T-helper 17 cell (primary cell): Measurements from ENCODE around the gene ISX. TPM values are rescaled to one million over a fixed set of nuclear protein-coding genes. Genes with fewer than 3 reads are reported as not detected.

Experiments
- ATAC-seq: fragments of 150-1000 bp; cut with Tn5 transposase; 2 replicates; pipeline ENCODE4 v1.10.0; 2021; ENCODE audit warnings: mild to moderate bottlenecking, moderate library complexity
- DNase-seq, 3 donors: peaks; one replicate each; pipeline versions ENCODE4 v3.0.0 to v3.0.0-alpha.2; 2020 to 2021
- H3K9me3 ChIP-seq: one replicate; pipeline ENCODE4 v1.7.0; 2013; ENCODE audit warnings: low read length, mild to moderate bottlenecking; ENCODE audit not compliant: control insufficient read depth, poor library complexity, severe bottlenecking
- H3K27ac Mint-ChIP-seq: one replicate; pipeline ENCODE4 v1.8.0; 2022; ENCODE audit warnings: mild to moderate bottlenecking, moderate library complexity, mixed read lengths
- H3K27me3 Mint-ChIP-seq: one replicate; pipeline ENCODE4 v1.8.0; 2022; ENCODE audit warnings: mixed read lengths
- H3K36me3 Mint-ChIP-seq: one replicate; pipeline ENCODE4 v1.8.0; 2022; ENCODE audit warnings: low read depth, mixed read lengths
- H3K4me1 Mint-ChIP-seq: one replicate; pipeline ENCODE4 v1.8.0; 2022; ENCODE audit warnings: mild to moderate bottlenecking, mixed read lengths
- H3K4me3 Mint-ChIP-seq: one replicate; pipeline ENCODE4 v1.8.0; 2022; ENCODE audit warnings: mild to moderate bottlenecking, moderate library complexity, mixed read lengths
- total RNA-seq, 4 donors: library from RNA in 2 of 4; stranded (reverse) in 2 of 4; gene quantifications; one replicate each; pipeline ENCODE4 v1.2.3 and lab custom pipeline; 2022 to 2026

Gene ISX
- total RNA-seq, 2 donors from 2014 or later, result not detected

DNA sequence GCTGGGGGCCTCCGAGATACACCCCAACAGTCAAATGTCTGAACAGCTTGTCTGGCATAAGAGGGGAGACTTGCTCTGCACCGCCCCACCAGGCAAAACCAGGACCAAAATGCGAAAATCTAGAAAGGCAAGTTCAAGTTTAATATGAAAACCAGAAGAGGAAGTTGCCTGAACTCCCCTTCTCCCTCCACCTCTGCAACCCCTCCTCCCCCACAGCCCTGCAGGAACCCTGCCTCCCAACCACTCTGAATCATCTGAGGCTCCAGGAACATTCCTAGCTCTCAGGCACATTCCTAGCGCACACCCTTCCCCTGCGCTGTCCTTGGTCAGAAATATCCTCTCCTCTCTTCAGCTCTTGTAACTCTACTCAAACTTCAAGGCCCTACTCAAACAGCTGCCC is 36.7 kb downstream of the ISX start:
- H3K36me3 Mint-ChIP-seq, result no peaks in the 10 kb centered on the region
- no peak overlapping the region for H3K27ac Mint-ChIP-seq
- no peaks in the 10 kb centered on the region for H3K4me1 Mint-ChIP-seq
- no peak for DNase-seq
- peaks cover 38% of the 10 kb centered on the region for H3K27me3 Mint-ChIP-seq
- H3K4me3 Mint-ChIP-seq, result no peak overlapping the region
- no peaks in the 10 kb centered on the region for H3K9me3 ChIP-seq
- ATAC-seq, result no peak

DNA sequence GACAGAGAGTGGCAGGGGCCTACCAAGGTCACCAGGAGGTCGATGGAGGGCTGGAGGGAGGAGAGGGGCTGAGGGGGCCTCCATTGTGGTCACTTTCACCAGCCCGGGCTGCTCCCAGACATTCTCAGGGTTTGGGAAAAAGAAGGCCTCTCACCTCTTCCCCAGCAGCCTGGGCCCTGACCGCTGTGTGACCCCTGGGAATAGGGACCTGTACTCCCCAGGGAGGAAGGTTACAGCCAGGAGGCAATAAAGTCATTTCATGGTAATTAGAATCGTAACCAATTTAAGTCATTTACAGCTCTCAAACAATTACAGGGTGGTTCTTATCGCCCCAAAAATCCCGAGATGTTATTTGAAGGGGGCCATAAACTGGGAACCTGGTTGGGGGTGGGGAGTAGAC is 37.8 kb downstream of the ISX start:
- Mint-ChIP-seq H3K36me3 (no peaks in the 10 kb centered on the region), H3K4me1 (no peaks in the 10 kb centered on the region), H3K27ac (no peak overlapping the region), H3K27me3 (peaks cover 35% of the 10 kb centered on the region), H3K4me3 (no peak overlapping the region)
- ATAC-seq, result no peak
- no peaks in the 10 kb centered on the region for H3K9me3 ChIP-seq
- no peak for DNase-seq

DNA sequence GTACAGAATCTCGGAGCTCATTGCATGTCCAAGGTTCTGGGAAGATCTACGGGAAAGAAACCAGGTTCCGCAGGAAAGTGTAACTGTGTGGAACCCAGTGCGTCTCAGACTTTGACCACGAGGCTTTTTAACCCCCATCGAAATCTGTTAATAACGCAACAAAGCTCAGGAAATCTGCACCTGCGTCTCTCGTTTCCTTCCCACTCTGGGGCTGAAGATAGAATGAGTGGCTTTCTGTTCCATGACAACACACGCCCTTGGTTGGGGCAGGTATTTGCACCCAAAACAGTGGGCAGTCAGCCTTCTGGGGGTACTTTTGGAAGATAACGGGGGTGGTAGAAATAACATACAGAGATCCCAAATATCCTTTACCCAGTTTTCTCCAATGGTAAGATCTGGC is 38.5 kb downstream of the ISX start:
- H3K36me3 Mint-ChIP-seq, result no peaks in the 10 kb centered on the region
- no peaks in the 10 kb centered on the region for H3K4me1 Mint-ChIP-seq
- no peak overlapping the region for H3K27ac Mint-ChIP-seq
- H3K27me3 Mint-ChIP-seq, result peaks cover 35% of the 10 kb centered on the region
- no peak for ATAC-seq
- DNase-seq, result no peak
- no peak overlapping the region for H3K4me3 Mint-ChIP-seq
- H3K9me3 ChIP-seq, result no peaks in the 10 kb centered on the region

- DNase-seq (no peak), ATAC-seq (no peak)
- Mint-ChIP-seq H3K27ac (no peak overlapping the region), H3K4me1 (no peaks in the 10 kb centered on the region), H3K4me3 (no peak overlapping the region), H3K27me3 (peaks cover 34% of the 10 kb centered on the region), H3K36me3 (no peaks in the 10 kb centered on the region)
- H3K9me3 ChIP-seq, result no peaks in the 10 kb centered on the region
Observed at GRCh38 chr22:35109616-35110015, 43.7 kb downstream of the ISX start.

DNA sequence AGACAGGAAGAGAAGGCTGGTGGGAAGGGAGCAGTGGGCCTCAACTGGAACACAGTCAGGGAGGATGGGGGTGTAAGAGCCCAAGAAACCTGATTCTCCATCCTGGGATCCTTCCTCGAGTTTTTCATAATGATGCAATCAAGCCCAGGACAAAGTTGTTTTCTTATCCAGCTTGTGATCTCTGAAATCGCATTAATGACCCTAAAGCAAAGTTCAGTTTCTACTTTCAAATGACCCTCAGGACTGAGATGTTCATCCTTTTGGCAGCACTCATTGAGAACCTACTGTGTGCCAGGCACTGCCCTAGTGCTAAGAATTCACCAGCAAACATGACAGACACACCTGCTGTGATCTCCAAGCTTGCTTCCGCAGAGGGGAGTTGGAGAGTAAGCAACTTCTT is 45.3 kb downstream of the ISX start:
- no peaks in the 10 kb centered on the region for H3K9me3 ChIP-seq
- Mint-ChIP-seq H3K36me3 (no peaks in the 10 kb centered on the region), H3K27ac (no peak overlapping the region), H3K4me3 (no peak overlapping the region), H3K27me3 (peaks cover 37% of the 10 kb centered on the region), H3K4me1 (no peaks in the 10 kb centered on the region)
- DNase-seq (no peak), ATAC-seq (no peak)

DNA sequence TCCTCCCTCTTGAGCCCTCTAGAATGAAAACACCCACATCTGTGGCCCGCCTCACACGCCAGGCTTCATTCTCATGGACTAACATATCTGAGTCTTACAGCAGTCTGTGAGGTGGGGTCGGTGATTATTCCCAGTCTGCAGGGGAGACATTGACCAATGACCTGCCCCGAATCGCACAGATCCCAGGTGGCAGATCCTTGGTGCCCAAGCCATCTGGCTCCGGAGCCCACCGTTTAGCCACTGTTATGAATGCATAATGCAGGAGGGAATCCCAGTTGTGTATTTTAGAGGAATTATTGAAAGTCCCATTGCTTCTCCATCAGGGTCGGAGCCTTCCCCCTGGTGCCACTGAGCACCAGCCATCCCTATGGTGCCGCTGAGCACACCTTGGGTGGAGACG is 47.4 kb downstream of the ISX start:
- Mint-ChIP-seq H3K4me3 (no peak overlapping the region), H3K4me1 (no peaks in the 10 kb centered on the region), H3K36me3 (no peaks in the 10 kb centered on the region), H3K27me3 (peaks cover 48% of the 10 kb centered on the region), H3K27ac (no peak overlapping the region)
- no peaks in the 10 kb centered on the region for H3K9me3 ChIP-seq
- DNase-seq (no peak), ATAC-seq (no peak)

GRCh38 chr22:35114131-35114980 is 48.4 kb downstream of the ISX start:
- H3K27ac Mint-ChIP-seq, result no peak overlapping the region
- H3K27me3 Mint-ChIP-seq, result peaks cover 40% of the 10 kb centered on the region

GRCh38 chr22:35115515-35115914 is 49.6 kb downstream of the ISX start:
- Mint-ChIP-seq H3K4me1 (no peaks in the 10 kb centered on the region), H3K27me3 (peaks cover 31% of the 10 kb centered on the region)
- ATAC-seq, result no peak

More at GRCh38 chr22:35114131-35114980, 48.4 kb downstream of the ISX start:
- H3K9me3 ChIP-seq, result no peaks in the 10 kb centered on the region
- H3K4me3 Mint-ChIP-seq, result no peak overlapping the region
- H3K36me3 Mint-ChIP-seq, result no peaks in the 10 kb centered on the region
- ATAC-seq, result no peak
- DNase-seq, result no peak
- no peaks in the 10 kb centered on the region for H3K4me1 Mint-ChIP-seq

DNA sequence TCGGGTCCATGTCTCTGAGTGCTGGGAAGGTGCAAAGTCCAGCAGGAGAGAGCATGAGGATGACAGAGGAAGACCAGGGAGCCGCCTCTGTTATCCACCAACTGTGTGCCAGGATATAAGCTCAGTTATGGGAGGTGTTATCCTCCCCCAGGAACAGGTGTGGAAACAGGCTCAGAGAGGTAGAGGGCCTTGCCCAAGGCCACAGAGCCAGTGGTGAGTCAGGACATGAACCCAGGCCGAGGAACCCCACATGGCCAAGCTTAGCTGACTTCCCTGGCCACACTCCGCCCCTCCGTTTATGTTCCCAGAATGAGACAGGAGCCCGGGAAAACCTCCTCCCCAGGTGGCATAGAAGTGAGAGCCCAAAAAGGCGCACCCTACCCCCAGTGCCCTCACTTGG is 50.3 kb downstream of the ISX start:
- no peak for DNase-seq
- no peak overlapping the region for H3K27ac Mint-ChIP-seq

More at GRCh38 chr22:35115515-35115914, 49.6 kb downstream of the ISX start:
- Mint-ChIP-seq H3K27ac (no peak overlapping the region), H3K4me3 (no peak overlapping the region), H3K36me3 (no peaks in the 10 kb centered on the region)
- DNase-seq, result no peak
- H3K9me3 ChIP-seq, result no peaks in the 10 kb centered on the region

GRCh38 chr22:35116817-35117216 is 50.9 kb downstream of the ISX start:
- DNase-seq (no peak), ATAC-seq (no peak)
- H3K9me3 ChIP-seq, result no peaks in the 10 kb centered on the region
- Mint-ChIP-seq H3K27me3 (peaks cover 31% of the 10 kb centered on the region), H3K36me3 (no peaks in the 10 kb centered on the region), H3K4me1 (no peaks in the 10 kb centered on the region), H3K27ac (no peak overlapping the region), H3K4me3 (no peak overlapping the region)

More for the DNA sequence above, 50.3 kb downstream of the ISX start:
- no peaks in the 10 kb centered on the region for H3K9me3 ChIP-seq
- Mint-ChIP-seq H3K4me3 (no peak overlapping the region), H3K4me1 (no peaks in the 10 kb centered on the region), H3K27me3 (peaks cover 31% of the 10 kb centered on the region), H3K36me3 (no peaks in the 10 kb centered on the region)
- no peak for ATAC-seq

DNA sequence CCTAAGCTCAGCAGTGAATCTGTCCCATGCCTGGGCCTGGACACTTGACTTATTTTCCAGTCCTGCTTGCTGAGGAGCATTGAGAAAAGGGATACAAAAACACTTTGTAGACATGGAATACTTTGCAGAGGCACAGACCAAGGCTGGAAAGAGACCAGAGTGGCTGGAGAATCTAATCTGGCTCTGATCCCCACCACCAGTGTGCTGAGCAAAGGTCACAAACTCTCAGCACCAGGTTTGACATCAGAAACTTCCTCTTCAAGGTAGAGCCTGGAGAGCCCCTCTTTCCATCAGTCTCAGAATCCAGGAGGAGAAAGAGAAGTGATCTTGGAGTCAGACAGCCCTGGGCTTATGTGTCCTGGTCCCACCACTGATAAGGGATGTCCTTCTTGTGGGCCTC is 53.5 kb downstream of the ISX start:
- Mint-ChIP-seq H3K27ac (no peak overlapping the region), H3K36me3 (no peaks in the 10 kb centered on the region), H3K27me3 (peaks cover 40% of the 10 kb centered on the region), H3K4me1 (no peaks in the 10 kb centered on the region), H3K4me3 (no peak overlapping the region)
- ATAC-seq (no peak), DNase-seq (no peak)
- H3K9me3 ChIP-seq, result no peaks in the 10 kb centered on the region

DNA sequence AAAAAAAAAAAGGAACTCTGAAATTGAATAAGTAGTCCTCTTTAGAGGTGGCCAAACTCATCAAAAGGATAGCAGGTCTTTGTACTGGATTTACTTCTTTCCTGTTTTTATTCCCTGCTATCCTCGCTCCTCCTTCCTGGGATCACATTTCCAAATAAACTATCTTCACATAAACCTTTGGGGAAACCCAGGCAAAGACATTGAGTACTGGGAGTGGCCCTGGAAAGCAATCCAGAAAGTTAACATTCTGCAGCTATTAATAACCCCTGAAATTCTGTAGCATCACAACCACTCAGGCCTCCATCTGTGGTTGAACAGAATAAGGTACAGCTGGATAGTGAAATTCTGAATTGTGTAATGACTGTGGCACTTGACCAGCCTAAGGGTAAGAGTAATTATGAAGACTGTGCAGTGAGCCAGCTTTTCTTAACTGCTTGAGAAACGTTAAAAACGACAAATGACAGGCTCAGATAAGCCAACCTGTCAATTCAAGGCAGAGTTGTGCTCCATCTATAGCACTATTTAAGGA is 58.8 kb downstream of the ISX start:
- H3K27ac Mint-ChIP-seq, result no peak overlapping the region
- H3K36me3 Mint-ChIP-seq, result no peaks in the 10 kb centered on the region
- no peaks in the 10 kb centered on the region for H3K9me3 ChIP-seq
- no peak for DNase-seq
- peaks cover 2% of the 10 kb centered on the region for H3K4me1 Mint-ChIP-seq
- H3K4me3 Mint-ChIP-seq, result no peak overlapping the region
- peaks cover 56% of the 10 kb centered on the region for H3K27me3 Mint-ChIP-seq
- no peak for ATAC-seq

DNA sequence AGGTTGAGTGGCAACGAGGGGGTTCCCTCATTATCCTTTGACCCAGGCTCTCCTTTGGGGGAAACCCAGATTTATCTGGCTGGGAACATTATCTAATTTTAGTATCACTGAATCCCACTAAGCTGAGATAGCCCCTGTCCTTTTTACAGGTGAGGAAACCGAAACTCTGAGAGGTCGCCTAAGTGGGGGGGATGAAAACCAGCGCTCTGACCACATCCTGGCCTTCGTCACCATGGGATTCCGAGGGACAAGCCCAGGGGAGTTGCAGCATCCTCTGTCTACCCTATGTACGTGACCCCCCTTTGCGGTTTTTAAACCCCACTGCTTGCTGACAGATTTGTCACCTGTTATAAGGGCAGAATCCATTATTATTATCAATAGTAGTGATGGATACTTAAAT is 61.0 kb downstream of the ISX start:
- Mint-ChIP-seq H3K36me3 (peaks cover 2% of the 10 kb centered on the region), H3K4me3 (no peak overlapping the region), H3K27ac (no peak overlapping the region), H3K27me3 (peaks cover 72% of the 10 kb centered on the region), H3K4me1 (peaks cover 2% of the 10 kb centered on the region)
- no peaks in the 10 kb centered on the region for H3K9me3 ChIP-seq
- ATAC-seq, result no peak
- DNase-seq, result no peak

DNA sequence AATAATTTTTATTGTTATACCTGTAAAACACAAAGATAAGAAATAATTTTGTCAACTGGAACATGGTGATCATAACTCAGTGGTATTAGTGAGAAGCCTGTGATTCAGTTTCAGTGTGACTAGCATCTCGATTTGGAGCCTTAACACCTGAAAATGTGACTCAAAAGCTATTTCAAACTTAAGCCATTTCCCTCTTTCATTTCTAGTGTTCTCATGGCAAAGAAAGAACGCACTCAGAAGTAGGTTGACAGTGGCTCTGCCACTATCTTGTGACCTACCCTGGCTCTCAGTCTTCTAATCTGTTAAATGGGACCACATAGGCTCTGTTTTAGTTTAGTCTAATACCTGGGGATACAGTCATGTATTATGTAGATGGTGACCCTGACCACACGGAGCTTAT is 62.7 kb downstream of the ISX start:
- no peak for ATAC-seq

More for the DNA sequence above, 62.7 kb downstream of the ISX start:
- no peaks in the 10 kb centered on the region for H3K9me3 ChIP-seq
- H3K36me3 Mint-ChIP-seq, result peaks cover 4% of the 10 kb centered on the region
- H3K4me1 Mint-ChIP-seq, result peaks cover 2% of the 10 kb centered on the region
- H3K4me3 Mint-ChIP-seq, result no peak overlapping the region
- peaks cover 80% of the 10 kb centered on the region for H3K27me3 Mint-ChIP-seq
- H3K27ac Mint-ChIP-seq, result no peak overlapping the region
- DNase-seq, result no peak
